Heart right ventricle (tissue), 16 donors: ENCODE data around the gene ZNF787. TPM values are rescaled to one million over a fixed set of nuclear protein-coding genes. Genes with fewer than 3 reads are reported as not detected.

Experiments used
- ATAC-seq, 8 donors: fragments of 200-7000 bp; cut with Tn5 transposase; one replicate each; pipeline ENCODE4 v1.9.1; 2020; ENCODE audit warnings: mild to moderate bottlenecking in 8 of 8, moderate library complexity in 8 of 8, moderate number of reproducible peaks in 1 of 8
- DNase-seq, 2 donors: peaks; one replicate each; pipeline ENCODE4 v3.0.0-alpha.2; 2020
- H3K27ac ChIP-seq, 10 donors: fragments of 200-600 bp; sonication (generic) in 2 of 10; one replicate each; pipeline versions ENCODE4 v1.5.0 to v1.8.0; 2020 to 2022; ENCODE audit warnings: mild to moderate bottlenecking in 3 of 10
- H3K27me3 ChIP-seq, 7 donors: fragments of 200-600 bp; one replicate each; pipeline ENCODE4 v1.8.0; 2021 to 2022; ENCODE audit warnings: mild to moderate bottlenecking in 2 of 7
- H3K36me3 ChIP-seq, 9 donors: fragments of 200-600 bp; sonication (generic) in 1 of 9; one replicate each; pipeline versions ENCODE4 v1.5.0 to v1.8.0; 2020 to 2022; ENCODE audit warnings: mild to moderate bottlenecking in 2 of 9
- H3K4me1 ChIP-seq, 9 donors: fragments of 200-600 bp; sonication (generic) in 1 of 9; one replicate each; pipeline versions ENCODE4 v1.5.0 to v1.8.0; 2020 to 2022; ENCODE audit warnings: mild to moderate bottlenecking in 4 of 9
- H3K4me3 ChIP-seq, 10 donors: fragments of 200-600 bp; sonication (generic) in 2 of 10; one replicate each; pipeline versions ENCODE4 v1.5.0 to v1.8.0; 2020 to 2022; ENCODE audit warnings: mild to moderate bottlenecking in 7 of 10, moderate library complexity in 2 of 10
- H3K9me3 ChIP-seq, 11 donors: fragments of 200-600 bp in 10 of 11; sonication (generic) in 2 of 11; one replicate each; pipeline versions ENCODE4 v1.5.0 to v1.8.0; 2013 to 2022; ENCODE audit warnings: mild to moderate bottlenecking in 2 of 11, control low read depth in 1 of 11, moderate library complexity in 1 of 11
- CTCF ChIP-seq, 9 donors: fragments of 200-600 bp; sonication (generic) in 2 of 9; IDR thresholded peaks; one replicate each; pipeline versions ENCODE4 v1.5.0 to v1.8.0; 2021 to 2022; ENCODE audit warnings: antibody characterized with exemption in 9 of 9, mild to moderate bottlenecking in 5 of 9, moderate library complexity in 1 of 9
- WGBS, 2 donors: extraction: QIAGEN DNeasy Blood & Tissue Kit; methylation state at CpG; one replicate each; pipeline ENCODE4 v1.1.7; 2013; ENCODE audit warnings: inconsistent platforms in 1 of 2; 5-methylcytosine and 5-hydroxymethylcytosine counted together
- intact Hi-C, 10 donors: fragments of 100-400 bp; cut with DNase I; formaldehyde crosslinking; loops; one replicate each; pipeline versions ENCODE4 v1.11.1 to v1.14.2; 2022
- polyA plus RNA-seq, 2 donors: library from polyadenylated mRNA; stranded (reverse); fragments of 200-250 nt; gene quantifications; one replicate each; pipeline ENCODE4 v1.2.3, GENCODE V29; 2013
- total RNA-seq, 10 donors: library from RNA; stranded (reverse); fragmentation: NEBNext Ultra II Directional in 3 of 10; extraction: Animal tissue kit (Norgen Biotek cat#: 25700) in 3 of 10; gene quantifications; one replicate each; pipeline versions ENCODE4 v1.2.1 to v1.2.4, GENCODE V29; 2021 to 2023
- donor health status: Arrhythmogenic right ventricular cardiomyopathy.
- donor health status: ischemic (EF 13 %, LVEDD 7.1; RV severe dilation, severe dysfunction).
- donor health status: healthy with polysubstance abuse.
- donor health status: DM: no; HTN: yes; CAD: no.
- donor health status: DM: no; HTN: no; CAD: no.
- donor health status: ischemic (EF 25% LVEDD 6.9; RV normal size, moderate dysfunction).
- donor health status: ischemic (EF 25% LVEDD 5.7; RV mildly dilated, moderate dysfunction).
- donor health status: healthy.
- donor health status: DM: yes; HTN: yes; CAD: no.
- donor health status: Ischemic cardiomyopathy.
- donor health status: ischemic (EF 35%, LVEDD 5.7; RV mildly dilated, moderate dysfunction).
- donor health status: nonischemic (EF 11% LVEDD 7.7; RV severe dilation, severe dysfunction).
- donor health status: DM: yes; HTN: yes; CAD: no.
- donor health status: PGD.
- donor health status: ischemic (EF 29% LVEDD 5.4; RV normal size, mild dysfunction).
- donor health status: nonischemic (EF 23%, LVEDD 6.1; RV moderate dilation, normal function).

ZNF787 gene
- total and polyA plus RNA-seq, 12 donors, result 18.5 to 47.2 (median 28.4) TPM

DNA sequence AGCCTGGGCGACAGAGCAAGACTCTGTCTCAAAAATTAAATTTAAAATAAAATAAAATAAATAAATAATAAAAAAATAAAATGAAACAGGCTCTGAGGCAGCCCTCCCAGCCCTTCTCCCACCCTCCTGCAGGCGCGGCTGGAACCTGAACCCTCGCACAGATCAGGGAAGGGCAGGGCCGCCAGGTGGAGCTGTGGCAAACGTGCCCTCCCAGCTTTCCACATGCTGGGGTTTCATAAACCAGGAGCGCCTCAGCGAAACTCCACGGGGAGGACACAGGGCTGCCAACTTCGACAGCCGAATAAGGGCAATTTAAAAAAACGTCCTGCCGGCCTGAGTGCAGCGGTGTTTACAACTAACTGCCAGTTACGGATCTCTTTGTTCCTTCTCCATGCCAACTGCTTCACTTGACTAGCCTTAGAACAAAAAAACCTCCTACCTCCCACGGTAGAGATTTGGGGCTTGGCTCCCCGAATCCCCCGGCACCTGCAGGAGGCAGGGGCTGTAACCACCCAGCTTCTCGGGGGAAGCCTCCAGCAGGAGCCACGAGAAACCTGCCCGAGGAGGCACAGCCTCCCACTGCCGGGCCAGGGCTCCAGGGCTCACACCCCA lies 15.9 kb downstream of the ZNF787 start:
- intact Hi-C loops, result loop anchor here in 3 of 10 donors (5.0 to 10.0 kb wide), 4 partner anchors 37 to 377 kb away; partner anchors contain the start of gene ZNF444 (in 1 of the 3)
- H3K9me3 ChIP-seq, result no peaks in the 10 kb centered on the region
- DNase-seq (peak; percentile 51 to 69), ATAC-seq (peak; percentile 56 to 78 (median 74))
- peaks cover 14 to 61% (median 44%) of the 10 kb centered on the region in 9 donors for H3K4me1 ChIP-seq
- TF ChIP-seq CTCF (IDR thresholded peaks at IDR 0.05), result peak; percentile 51 to 79 (median 73)
- no peak overlapping the region for H3K4me3 ChIP-seq
- peaks cover 0 to 37% (median 3%) of the 10 kb centered on the region in 9 donors for H3K36me3 ChIP-seq
- H3K27me3 ChIP-seq, result no peaks in the 10 kb centered on the region
- H3K27ac ChIP-seq, result peak overlapping the region in 5 of 10 donors; percentile 3 to 53 (median 20)
- 32 to 36% methylated on average over 22 of the region's 22 CpGs for WGBS, 2 donors

DNA sequence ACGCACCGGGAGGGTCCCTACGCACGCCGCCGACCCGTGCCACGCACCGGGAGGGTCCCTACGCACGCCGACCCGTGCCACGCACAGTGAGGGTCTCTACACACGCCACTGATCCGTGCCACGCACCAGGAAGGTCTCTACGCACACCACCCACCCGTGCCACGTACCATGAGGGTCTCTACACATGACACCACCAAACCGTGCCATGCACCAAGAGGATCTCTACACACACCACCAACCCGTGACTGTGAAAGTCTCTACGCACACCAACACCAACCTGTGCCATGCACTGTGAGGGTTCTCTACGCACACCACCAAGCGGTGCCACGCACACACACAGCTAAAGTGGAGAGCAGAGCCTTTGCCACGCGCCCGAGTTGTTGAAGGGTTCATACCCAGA lies 16.7 kb downstream of the ZNF787 start:
- Histone ChIP-seq H3K4me1 (peaks cover 14 to 53% (median 37%) of the 10 kb centered on the region in 9 donors), H3K36me3 (peaks cover 0 to 43% (median 9%) of the 10 kb centered on the region in 9 donors), H3K27me3 (no peaks in the 10 kb centered on the region), H3K4me3 (no peak overlapping the region), H3K9me3 (no peaks in the 10 kb centered on the region), H3K27ac (peak overlapping the region in 1 of 10 donors; percentile 23)
- DNase-seq (peak in 1 of 2 donors; percentile 7), ATAC-seq (no peak)
- 97 to 98% methylated on average over 27 to 29 of the region's 29 CpGs for WGBS, 2 donors
- TF ChIP-seq CTCF (IDR thresholded peaks at IDR 0.05), result no peak
- intact Hi-C loops, result loop anchor here in 1 of 10 donors (10.0 kb wide), 1 partner anchor 50 kb away; no protein-coding TSS in a partner anchor

GRCh38 chr19:56103027-56103614 lies 18.0 kb downstream of the ZNF787 start:
- H3K36me3 ChIP-seq, result peaks cover 0 to 52% (median 9%) of the 10 kb centered on the region in 9 donors

More at GRCh38 chr19:56103027-56103614, 18.0 kb downstream of the ZNF787 start:
- H3K9me3 ChIP-seq, result no peaks in the 10 kb centered on the region
- intact Hi-C loops, result loop anchor here in 1 of 10 donors (10.0 kb wide), 1 partner anchor 52 kb away; no protein-coding TSS in a partner anchor
- DNase-seq (peak in 1 of 2 donors; percentile 9), ATAC-seq (no peak)
- peaks cover 4 to 40% (median 25%) of the 10 kb centered on the region in 9 donors for H3K4me1 ChIP-seq
- WGBS, 2 donors, result 74 to 75% methylated on average over 20 of the region's 20 CpGs
- H3K27ac ChIP-seq, result no peak overlapping the region
- H3K4me3 ChIP-seq, result no peak overlapping the region
- H3K27me3 ChIP-seq, result no peaks in the 10 kb centered on the region
- no peak for TF ChIP-seq CTCF (IDR thresholded peaks at IDR 0.05)
